Tibial nerve (tissue), 4 donors: Measurements from ENCODE around the gene RTL3. TPM values are rescaled to one million over a fixed set of nuclear protein-coding genes. Genes with fewer than 3 reads are reported as not detected.

ENCODE experiments used
- DNase-seq, 2 donors: peaks; one replicate each; pipeline ENCODE4 v3.0.0-alpha.2; 2019; ENCODE audit warnings: low spot score in 2 of 2
- H3K27ac ChIP-seq, 4 donors: fragments of 200-600 bp; sonication (generic) in 3 of 4; one replicate each; pipeline ENCODE4 v1.5.1; 2017 to 2019; ENCODE audit warnings: mild to moderate bottlenecking in 1 of 4
- H3K27me3 ChIP-seq, 2 donors: fragments of 200-600 bp; sonication (generic) in 1 of 2; one replicate each; pipeline versions ENCODE4 v1.5.1 to v1.6.0; 2017 to 2019
- H3K36me3 ChIP-seq, 3 donors: fragments of 200-600 bp; sonication (generic); one replicate each; pipeline ENCODE4 v1.5.1; 2018 to 2019
- H3K4me1 ChIP-seq, 4 donors: fragments of 200-600 bp; sonication (generic) in 3 of 4; one replicate each; pipeline ENCODE4 v1.5.1; 2017 to 2019
- H3K4me3 ChIP-seq, 4 donors: fragments of 200-600 bp; sonication (generic) in 3 of 4; one replicate each; pipeline ENCODE4 v1.5.1; 2017 to 2019; ENCODE audit warnings: mild to moderate bottlenecking in 1 of 4, moderate library complexity in 1 of 4
- H3K9me3 ChIP-seq, 4 donors: fragments of 200-600 bp; sonication (generic) in 3 of 4; one replicate each; pipeline ENCODE4 v1.5.1; 2017 to 2019
- CTCF ChIP-seq, 5 experiments: fragments of 200-600 bp in 3 of 5; fragments of 450-650 bp in 2 of 5; sonication (generic) in 3 of 5; IDR thresholded peaks; one replicate each; pipeline ENCODE4 v1.5.1; 2016 to 2019; ENCODE audit warnings: antibody characterized with exemption in 5 of 5, mild to moderate bottlenecking in 3 of 5, moderate library complexity in 2 of 5
- EP300 ChIP-seq, 2 donors: sonication (generic); formaldehyde crosslinking; IDR thresholded peaks; one replicate each; pipeline ENCODE4 v1.6.1; 2017; ENCODE audit warnings: antibody characterized with exemption in 2 of 2, mild to moderate bottlenecking in 1 of 2
- POLR2A ChIP-seq, 2 donors: fragments of 450-650 bp; IDR thresholded peaks; one replicate each; pipeline ENCODE4 v1.6.1; 2017; ENCODE audit warnings: antibody characterized with exemption in 2 of 2, mild to moderate bottlenecking in 2 of 2, moderate library complexity in 2 of 2
- WGBS, 2 donors: methylation state at CpG; one replicate each; pipeline ENCODE4 v1.1.5; 2018; 5-methylcytosine and 5-hydroxymethylcytosine counted together
- total RNA-seq, 4 donors: library from RNA; depleted of rRNA; stranded (reverse); fragments of >200 nt; gene quantifications; one replicate each; pipeline ENCODE4 v1.1.0, GENCODE V29; 2016

The RTL3 gene
- total RNA-seq, 4 donors from 2014 or later = 0.21 to 0.59 TPM; not detected in 2

DNA sequence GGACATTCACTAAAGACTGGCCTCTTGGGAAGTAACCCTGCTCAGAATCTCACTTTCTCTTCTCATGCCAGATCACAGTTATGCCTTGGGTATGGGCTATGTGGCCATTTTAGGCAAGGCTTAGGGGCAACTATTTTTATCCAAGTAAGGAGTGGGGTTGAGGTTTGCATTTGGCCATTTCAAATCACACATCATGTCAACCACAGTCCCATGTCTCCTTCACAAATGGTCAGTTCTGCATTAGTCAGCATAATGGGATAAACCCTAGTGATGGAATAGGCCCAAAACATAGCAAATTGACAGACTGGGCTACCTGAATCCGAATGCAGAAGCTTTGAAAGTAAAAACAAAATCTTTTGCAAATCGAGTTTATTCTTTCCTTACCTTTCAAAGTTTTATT, 827 bp upstream of the RTL3 start:
- no peak overlapping the region for H3K4me3 ChIP-seq
- H3K36me3 ChIP-seq = no peaks in the 10 kb centered on the region
- no peaks in the 10 kb centered on the region for H3K9me3 ChIP-seq
- no peak for TF ChIP-seq CTCF (IDR thresholded peaks at IDR 0.05)
- no peak for TF ChIP-seq EP300 (IDR thresholded peaks at IDR 0.05)
- no peak for TF ChIP-seq POLR2A (IDR thresholded peaks at IDR 0.05)
- no peak for DNase-seq
- WGBS, 2 donors = 55 to 92% methylated on average over 2 of the region's 2 CpGs
- no peak overlapping the region for H3K27ac ChIP-seq
- H3K4me1 ChIP-seq = no peaks in the 10 kb centered on the region
- H3K27me3 ChIP-seq = peaks cover 0 to 6% of the 10 kb centered on the region in 2 donors

DNA sequence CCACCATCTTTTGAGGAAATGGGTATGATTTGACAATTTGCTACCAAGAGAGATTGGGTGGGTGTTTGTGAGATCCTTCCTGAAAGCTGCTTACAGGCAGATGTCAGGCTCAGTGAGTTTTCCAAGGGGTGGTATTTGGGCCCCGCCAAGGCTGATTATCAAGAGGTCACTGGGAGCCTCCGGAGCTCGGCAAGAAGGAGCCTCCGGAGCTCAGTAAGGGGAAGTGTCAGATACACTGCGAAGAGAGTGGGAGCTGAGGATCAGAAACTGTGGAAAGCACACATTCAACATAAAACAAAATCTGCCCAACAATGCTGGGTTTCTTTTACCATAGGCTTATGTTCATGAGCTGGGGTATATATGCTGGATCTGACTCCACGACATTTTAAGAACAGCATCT, 714 bp downstream of the RTL3 start:
- DNase-seq = no peak
- Histone ChIP-seq H3K4me3 (no peak overlapping the region), H3K27ac (no peak overlapping the region), H3K27me3 (peaks cover 0 to 6% of the 10 kb centered on the region in 2 donors), H3K4me1 (no peaks in the 10 kb centered on the region), H3K9me3 (no peaks in the 10 kb centered on the region), H3K36me3 (no peaks in the 10 kb centered on the region)
- 56 to 61% methylated on average over 5 to 6 of the region's 6 CpGs for WGBS, 2 donors
- TF ChIP-seq POLR2A (IDR thresholded peaks at IDR 0.05) = no peak

- no peaks in the 10 kb centered on the region for H3K4me1 ChIP-seq
- no peaks in the 10 kb centered on the region for H3K36me3 ChIP-seq
- no peak for DNase-seq
- TF ChIP-seq POLR2A (IDR thresholded peaks at IDR 0.05) = no peak
- TF ChIP-seq CTCF (IDR thresholded peaks at IDR 0.05) = no peak
- TF ChIP-seq EP300 (IDR thresholded peaks at IDR 0.05) = no peak
- WGBS, 2 donors = 67 to 100% methylated on average over 1 of the region's 1 CpG
- peaks cover 0 to 6% of the 10 kb centered on the region in 2 donors for H3K27me3 ChIP-seq
- no peak overlapping the region for H3K4me3 ChIP-seq
- no peaks in the 10 kb centered on the region for H3K9me3 ChIP-seq
- H3K27ac ChIP-seq = no peak overlapping the region
These were observed 3.5 kb downstream of the RTL3 start for GRCh38 chrX:78655642-78656041.

GRCh38 chrX:78653118-78653822, 5.9 kb downstream of the RTL3 start:
- WGBS, 2 donors = 11 to 14% methylated on average over 3 of the region's 3 CpGs
- H3K27me3 ChIP-seq = peaks cover 0 to 6% of the 10 kb centered on the region in 2 donors
- no peak overlapping the region for H3K4me3 ChIP-seq
- TF ChIP-seq EP300 (IDR thresholded peaks at IDR 0.05) = no peak
- no peak for TF ChIP-seq POLR2A (IDR thresholded peaks at IDR 0.05)
- no peak for TF ChIP-seq CTCF (IDR thresholded peaks at IDR 0.05)
- H3K36me3 ChIP-seq = no peaks in the 10 kb centered on the region
- no peaks in the 10 kb centered on the region for H3K9me3 ChIP-seq
- no peak for DNase-seq
- H3K27ac ChIP-seq = no peak overlapping the region
- H3K4me1 ChIP-seq = no peaks in the 10 kb centered on the region

- Histone ChIP-seq H3K27ac (no peak overlapping the region), H3K36me3 (no peaks in the 10 kb centered on the region), H3K9me3 (no peaks in the 10 kb centered on the region), H3K4me3 (no peak overlapping the region), H3K4me1 (no peaks in the 10 kb centered on the region), H3K27me3 (no peaks in the 10 kb centered on the region)
- no peak for DNase-seq
- TF ChIP-seq POLR2A (IDR thresholded peaks at IDR 0.05) (no peak), EP300 (IDR thresholded peaks at IDR 0.05) (no peak), CTCF (IDR thresholded peaks at IDR 0.05) (no peak)
- WGBS, 2 donors = 25 to 49% methylated on average over 5 of the region's 5 CpGs
These were observed 8.2 kb downstream of the RTL3 start for GRCh38 chrX:78650906-78651437.
